ENCODE data around the gene PARS2. TPM values are rescaled to one million over a fixed set of nuclear protein-coding genes. Genes with fewer than 3 reads are reported as not detected.

Gene PARS2
- polyA plus RNA-seq, 1 donor (not counting 4 experiments of a cell fraction or from before 2014, with no cell fraction given): 3.0 TPM

- H3K4me3 ChIP-seq (ENCODE audit: control insufficient read depth in 2 of 3, extremely low read depth in 1 of 3, insufficient read depth in 2 of 3, low read depth in 1 of 3, low read length in 3 of 3): no peak overlapping the region
- H3K27me3 ChIP-seq (ENCODE audit: control insufficient read depth, extremely low read depth, insufficient read depth, low read length): peaks cover 5% of the 10 kb centered on the region
- DNase-seq (ENCODE audit: low read depth, low spot score) (no peak), FAIRE-seq (no peak)
- H3K9me1 ChIP-seq (ENCODE audit: control insufficient read depth, extremely low read depth, insufficient read depth, low read length): no peaks in the 10 kb centered on the region
- dilution Hi-C loops (cut with MboI; ENCODE audit: extremely low pct_ligation_motif_present, low sequenced_read_pairs): no loop called here
- H3K27ac ChIP-seq (ENCODE audit: control insufficient read depth, insufficient read depth, low read length): no peak overlapping the region
- no peak overlapping the region for H3K9ac ChIP-seq (ENCODE audit: control insufficient read depth, extremely low read depth, insufficient read depth, low read length)
- peaks cover 0 to 4% of the 10 kb centered on the region in 2 experiments for H3K36me3 ChIP-seq (ENCODE audit: control insufficient read depth in 2 of 2, extremely low read depth in 1 of 2, insufficient read depth in 2 of 2, low read length in 2 of 2)
- no peaks in the 10 kb centered on the region for H3K9me3 ChIP-seq (ENCODE audit: control insufficient read depth, low read depth, low read length)
- TF ChIP-seq, protein P1, sequence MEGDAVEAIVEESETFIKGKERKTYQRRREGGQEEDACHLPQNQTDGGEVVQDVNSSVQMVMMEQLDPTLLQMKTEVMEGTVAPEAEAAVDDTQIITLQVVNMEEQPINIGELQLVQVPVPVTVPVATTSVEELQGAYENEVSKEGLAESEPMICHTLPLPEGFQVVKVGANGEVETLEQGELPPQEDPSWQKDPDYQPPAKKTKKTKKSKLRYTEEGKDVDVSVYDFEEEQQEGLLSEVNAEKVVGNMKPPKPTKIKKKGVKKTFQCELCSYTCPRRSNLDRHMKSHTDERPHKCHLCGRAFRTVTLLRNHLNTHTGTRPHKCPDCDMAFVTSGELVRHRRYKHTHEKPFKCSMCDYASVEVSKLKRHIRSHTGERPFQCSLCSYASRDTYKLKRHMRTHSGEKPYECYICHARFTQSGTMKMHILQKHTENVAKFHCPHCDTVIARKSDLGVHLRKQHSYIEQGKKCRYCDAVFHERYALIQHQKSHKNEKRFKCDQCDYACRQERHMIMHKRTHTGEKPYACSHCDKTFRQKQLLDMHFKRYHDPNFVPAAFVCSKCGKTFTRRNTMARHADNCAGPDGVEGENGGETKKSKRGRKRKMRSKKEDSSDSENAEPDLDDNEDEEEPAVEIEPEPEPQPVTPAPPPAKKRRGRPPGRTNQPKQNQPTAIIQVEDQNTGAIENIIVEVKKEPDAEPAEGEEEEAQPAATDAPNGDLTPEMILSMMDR (optimal IDR thresholded peaks at IDR 0.05 in 1 of 3, IDR thresholded peaks at IDR 0.05 in 1 of 3, conservative IDR thresholded peaks at IDR 0.05 in 1 of 3; ENCODE audit: extremely low read depth in 1 of 3, insufficient read depth in 2 of 3, low read length in 3 of 3): no peak
- no peak for TF ChIP-seq EZH2 (IDR thresholded peaks at IDR 0.05; ENCODE audit: low read length)
- no peak overlapping the region for H3K4me2 ChIP-seq (ENCODE audit: control insufficient read depth, extremely low read depth, insufficient read depth, low read depth, low read length)
- H4K20me1 ChIP-seq (ENCODE audit: control insufficient read depth, extremely low read depth, insufficient read depth, low read length): no peaks in the 10 kb centered on the region
- no peak overlapping the region for H2AFZ ChIP-seq (ENCODE audit: control insufficient read depth, low read length)
- no peaks in the 10 kb centered on the region for H3K4me1 ChIP-seq (ENCODE audit: control insufficient read depth, extremely low read depth, insufficient read depth, low read length)
- no peaks in the 10 kb centered on the region for H3K79me2 ChIP-seq (ENCODE audit: control insufficient read depth, insufficient read depth, low read length)
These were observed 19.7 kb upstream of the PARS2 start for GRCh38 chr1:54784066-54784465.

DNA sequence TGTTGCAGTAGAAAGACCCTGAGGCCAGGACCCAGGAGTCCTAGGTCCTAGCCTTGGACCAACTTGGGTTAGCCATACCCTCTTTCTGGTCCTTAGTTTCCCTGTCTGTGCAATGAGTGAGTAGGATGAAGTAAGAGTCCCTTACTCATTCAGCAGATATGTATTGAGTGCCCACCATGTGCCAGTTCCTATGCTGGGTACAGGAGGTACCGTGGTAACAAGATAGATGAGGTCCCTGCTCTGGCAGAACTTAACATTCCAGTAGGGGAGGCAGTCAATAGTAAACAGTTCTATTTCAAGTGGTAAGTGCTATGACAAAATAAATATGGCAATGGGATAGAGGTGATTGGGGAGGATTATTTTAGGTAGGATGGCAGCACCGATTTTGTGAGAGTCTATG, 18.3 kb upstream of the PARS2 start:
- TF ChIP-seq, protein P1 (optimal IDR thresholded peaks at IDR 0.05 in 1 of 3, IDR thresholded peaks at IDR 0.05 in 1 of 3, conservative IDR thresholded peaks at IDR 0.05 in 1 of 3; ENCODE audit: extremely low read depth in 1 of 3, insufficient read depth in 2 of 3, low read length in 3 of 3): no peak
- no peak for TF ChIP-seq EZH2 (IDR thresholded peaks at IDR 0.05; ENCODE audit: low read length)
- Histone ChIP-seq H4K20me1 (ENCODE audit: control insufficient read depth, extremely low read depth, insufficient read depth, low read length) (no peaks in the 10 kb centered on the region), H3K9me1 (ENCODE audit: control insufficient read depth, extremely low read depth, insufficient read depth, low read length) (no peaks in the 10 kb centered on the region), H3K9ac (ENCODE audit: control insufficient read depth, extremely low read depth, insufficient read depth, low read length) (no peak overlapping the region), H3K9me3 (ENCODE audit: control insufficient read depth, low read depth, low read length) (no peaks in the 10 kb centered on the region), H3K27me3 (ENCODE audit: control insufficient read depth, extremely low read depth, insufficient read depth, low read length) (peaks cover 5% of the 10 kb centered on the region), H3K36me3 (ENCODE audit: control insufficient read depth in 2 of 2, extremely low read depth in 1 of 2, insufficient read depth in 2 of 2, low read length in 2 of 2) (peaks cover 0 to 4% of the 10 kb centered on the region in 2 experiments), H3K4me3 (ENCODE audit: control insufficient read depth in 2 of 3, extremely low read depth in 1 of 3, insufficient read depth in 2 of 3, low read depth in 1 of 3, low read length in 3 of 3) (no peak overlapping the region), H2AFZ (ENCODE audit: control insufficient read depth, low read length) (no peak overlapping the region), H3K4me2 (ENCODE audit: control insufficient read depth, extremely low read depth, insufficient read depth, low read depth, low read length) (no peak overlapping the region), H3K27ac (ENCODE audit: control insufficient read depth, insufficient read depth, low read length) (no peak overlapping the region), H3K79me2 (ENCODE audit: control insufficient read depth, insufficient read depth, low read length) (no peaks in the 10 kb centered on the region), H3K4me1 (ENCODE audit: control insufficient read depth, extremely low read depth, insufficient read depth, low read length) (no peaks in the 10 kb centered on the region)
- dilution Hi-C loops (cut with MboI; ENCODE audit: extremely low pct_ligation_motif_present, low sequenced_read_pairs): no loop called here
- FAIRE-seq (no peak), DNase-seq (ENCODE audit: low read depth, low spot score) (no peak)
